ENCODE measurements around the gene TNFRSF14.

DNA sequence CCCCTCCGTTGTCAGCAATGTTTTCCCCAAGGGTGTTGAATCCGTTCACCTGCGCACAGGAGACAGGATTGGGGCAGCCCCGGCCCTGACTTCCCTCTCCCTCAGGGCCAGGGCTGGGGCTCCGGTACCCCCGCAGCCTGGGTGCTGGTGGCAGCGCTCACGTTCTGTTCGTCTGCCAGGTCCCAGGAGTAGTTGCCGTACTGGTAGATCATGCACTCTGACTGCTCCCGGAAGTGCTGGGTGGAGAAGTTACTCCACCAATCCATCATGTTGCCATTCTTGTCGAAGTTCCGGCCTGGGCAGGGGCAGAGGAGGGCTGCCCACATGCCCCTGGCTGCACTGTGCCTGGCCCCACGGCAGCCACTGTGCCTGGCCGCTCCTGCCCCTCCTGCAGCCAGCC is 36.5 kb downstream of the TNFRSF14 start:
- TF ChIP-seq, protein P1, sequence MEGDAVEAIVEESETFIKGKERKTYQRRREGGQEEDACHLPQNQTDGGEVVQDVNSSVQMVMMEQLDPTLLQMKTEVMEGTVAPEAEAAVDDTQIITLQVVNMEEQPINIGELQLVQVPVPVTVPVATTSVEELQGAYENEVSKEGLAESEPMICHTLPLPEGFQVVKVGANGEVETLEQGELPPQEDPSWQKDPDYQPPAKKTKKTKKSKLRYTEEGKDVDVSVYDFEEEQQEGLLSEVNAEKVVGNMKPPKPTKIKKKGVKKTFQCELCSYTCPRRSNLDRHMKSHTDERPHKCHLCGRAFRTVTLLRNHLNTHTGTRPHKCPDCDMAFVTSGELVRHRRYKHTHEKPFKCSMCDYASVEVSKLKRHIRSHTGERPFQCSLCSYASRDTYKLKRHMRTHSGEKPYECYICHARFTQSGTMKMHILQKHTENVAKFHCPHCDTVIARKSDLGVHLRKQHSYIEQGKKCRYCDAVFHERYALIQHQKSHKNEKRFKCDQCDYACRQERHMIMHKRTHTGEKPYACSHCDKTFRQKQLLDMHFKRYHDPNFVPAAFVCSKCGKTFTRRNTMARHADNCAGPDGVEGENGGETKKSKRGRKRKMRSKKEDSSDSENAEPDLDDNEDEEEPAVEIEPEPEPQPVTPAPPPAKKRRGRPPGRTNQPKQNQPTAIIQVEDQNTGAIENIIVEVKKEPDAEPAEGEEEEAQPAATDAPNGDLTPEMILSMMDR (conservative IDR thresholded peaks at IDR 0.05; ENCODE audit: low read length): no peak
- no peak for TF ChIP-seq EZH2phosphoT487 (IDR thresholded peaks at IDR 0.05; ENCODE audit: borderline replicate concordance, low read depth, low read length)
